ENCODE results near the gene KRT31. TPM values are rescaled to one million over a fixed set of nuclear protein-coding genes. Genes with fewer than 3 reads are reported as not detected.
A peak's percentile ranks its signal among the peaks of the same experiment; 100 is the strongest.

The KRT31 gene
- total and polyA plus RNA-seq, 2 of the 13 experiments (the other 11 are each of a cell fraction or from before 2014, with no cell fraction given): 0.05 TPM; not detected in 1

DNA sequence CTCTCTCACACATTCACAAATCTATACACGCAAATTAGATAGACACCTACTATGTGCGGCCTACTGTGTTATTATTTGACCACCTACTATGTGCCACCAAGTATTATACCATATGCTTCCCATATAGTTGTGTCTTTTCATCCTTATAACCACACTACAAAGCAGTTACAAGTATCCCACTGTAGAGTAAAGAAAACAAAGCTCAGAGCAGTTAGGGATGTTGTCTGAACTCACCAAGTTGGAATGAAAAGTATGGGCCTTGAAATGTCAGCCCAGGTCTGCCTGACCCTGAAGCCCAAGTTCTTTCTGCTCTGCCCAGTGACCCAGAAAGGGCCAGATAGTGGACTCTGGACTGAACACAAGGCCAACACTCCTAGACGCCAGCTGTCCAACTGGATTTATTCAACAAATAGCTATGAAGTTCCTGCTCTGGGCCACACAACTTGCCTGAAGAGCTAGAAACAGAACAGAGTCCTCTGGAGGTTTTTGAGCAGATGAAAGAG is 18.5 kb upstream of the KRT31 start (continued):
- TF ChIP-seq ZBTB14 (CRISPR knock-in tag; IDR thresholded peaks at IDR 0.05) (no peak), ZNF710 (CRISPR knock-in tag; IDR thresholded peaks at IDR 0.05; ENCODE audit: borderline replicate concordance) (peak; percentile 70; the same call in 1 of the 2 replicates), ZKSCAN5 (CRISPR knock-in tag; IDR thresholded peaks at IDR 0.05) (no peak), RNF2 (conservative IDR thresholded peaks at IDR 0.05; ENCODE audit: low read depth) (0 out of 2 replicates have a peak, but pooled peaks have one; percentile 27), NFE2L1 (CRISPR knock-in tag; IDR thresholded peaks at IDR 0.05; ENCODE audit: borderline replicate concordance) (no peak), ZFX (CRISPR knock-in tag; IDR thresholded peaks at IDR 0.05; ENCODE audit: low read depth) (peak; percentile 57; the same call in 1 of the 2 replicates), SOX5 (CRISPR knock-in tag; IDR thresholded peaks at IDR 0.05; ENCODE audit: borderline replicate concordance) (peak; percentile 63), HDAC2 (CRISPR knock-in tag; IDR thresholded peaks at IDR 0.05) (peak; percentile 65; the same call in 1 of the 2 replicates), REPIN1 (CRISPR knock-in tag; IDR thresholded peaks at IDR 0.05; ENCODE audit: borderline replicate concordance, low read depth) (peak; percentile 58; the same call in 1 of the 2 replicates), ZNF331 (CRISPR knock-in tag; IDR thresholded peaks at IDR 0.05) (peak; percentile 55; the same call in 1 of the 2 replicates), HNF4A (CRISPR knock-in tag; IDR thresholded peaks at IDR 0.05) (peak; percentile 97), HCFC1 (IDR thresholded peaks at IDR 0.05; ENCODE audit: low read depth, low read length) (no peak), TEAD3 (CRISPR knock-in tag; optimal IDR thresholded peaks at IDR 0.05; ENCODE audit: borderline replicate concordance) (peak; percentile 99), ZNF652 (CRISPR knock-in tag; IDR thresholded peaks at IDR 0.05; ENCODE audit: borderline replicate concordance, low read depth) (0 out of 2 replicates have a peak, but pooled peaks have one; percentile 13), MEIS1 (CRISPR knock-in tag; IDR thresholded peaks at IDR 0.05; ENCODE audit: borderline replicate concordance) (0 out of 2 replicates have a peak, but pooled peaks have one; percentile 11), ZMAT5 (CRISPR knock-in tag; IDR thresholded peaks at IDR 0.05; ENCODE audit: borderline replicate concordance, low read depth) (no peak), FOXO1 (CRISPR knock-in tag; IDR thresholded peaks at IDR 0.05) (peak; percentile 85; the same call in 1 of the 2 replicates), TCF7 (IDR thresholded peaks at IDR 0.05; ENCODE audit: low read depth) (peak; percentile 48), ZNF121 (CRISPR knock-in tag; IDR thresholded peaks at IDR 0.05) (peak; percentile 85), FOXP4 (CRISPR knock-in tag; IDR thresholded peaks at IDR 0.05) (peak; percentile 35; the same call in 1 of the 2 replicates), ZNF605 (CRISPR knock-in tag; IDR thresholded peaks at IDR 0.05) (peak; percentile 64; the same call in 1 of the 2 replicates), SAP130 (CRISPR knock-in tag; IDR thresholded peaks at IDR 0.05; ENCODE audit: low read depth) (peak; percentile 65), TOPORS (CRISPR knock-in tag; IDR thresholded peaks at IDR 0.05) (no peak), ZNF431 (CRISPR knock-in tag; IDR thresholded peaks at IDR 0.05; ENCODE audit: borderline replicate concordance, low read depth) (peak; percentile 65; the same call in 1 of the 2 replicates), PITX1 (CRISPR knock-in tag; IDR thresholded peaks at IDR 0.05) (peak; percentile 57; the same call in 1 of the 2 replicates), ZFY (CRISPR knock-in tag; IDR thresholded peaks at IDR 0.05) (0 out of 2 replicates have a peak, but pooled peaks have one; percentile 32)
